Stimulated activated CD4-positive, alpha-beta T cell treated with anti-CD3 and anti-CD28 coated beads, Interleukin-1b, Interleukin-23, amount 100 ng/mL, for 24 hours (primary cell): ENCODE data around the gene GTF2F2.

Experiments
- DNase-seq, 4 experiments: peaks; one replicate each; pipeline ENCODE4 v3.0.0-alpha.2; 2020; ENCODE audit warnings: low read depth in 4 of 4, low spot score in 1 of 4

GTF2F2 gene

GRCh38 chr13:45119991-45120864, at the start of gene GTF2F2:
TSS of gene GTF2F2 (plus strand) at chr13:45120510. CDS start at chr13:45120656, 146 bp downstream.
- DNase-seq: peak; percentile 71 to 81 (median 77)

- no peak for DNase-seq
Measured at GRCh38 chr13:45073809-45074208, 46.5 kb upstream of the GTF2F2 start.

- DNase-seq: no peak
Measured at GRCh38 chr13:45074721-45075120, 45.6 kb upstream of the GTF2F2 start.

- DNase-seq: no peak
Measured at GRCh38 chr13:45078003-45078402, 42.3 kb upstream of the GTF2F2 start.

GRCh38 chr13:45082964-45083363, 37.3 kb upstream of the GTF2F2 start:
- no peak for DNase-seq

- no peak for DNase-seq
Measured at GRCh38 chr13:45084515-45084914, 35.8 kb upstream of the GTF2F2 start.

GRCh38 chr13:45086484-45086883, 33.8 kb upstream of the GTF2F2 start:
- DNase-seq: no peak

GRCh38 chr13:45092663-45093062, 27.6 kb upstream of the GTF2F2 start:
- no peak for DNase-seq

- DNase-seq: no peak
Measured at GRCh38 chr13:45100573-45101262, 19.6 kb upstream of the GTF2F2 start.

- DNase-seq: no peak
Measured at GRCh38 chr13:45101327-45102018, 18.8 kb upstream of the GTF2F2 start.

GRCh38 chr13:45102136-45102507, 18.2 kb upstream of the GTF2F2 start:
- DNase-seq: no peak

- DNase-seq: no peak
Measured at GRCh38 chr13:45103449-45103848, 16.9 kb upstream of the GTF2F2 start.

GRCh38 chr13:45104261-45104660, 16.0 kb upstream of the GTF2F2 start:
- DNase-seq: no peak

- no peak for DNase-seq
Measured at GRCh38 chr13:45105895-45106294, 14.4 kb upstream of the GTF2F2 start.

- no peak for DNase-seq
Measured at GRCh38 chr13:45107539-45107938, 12.8 kb upstream of the GTF2F2 start.

- DNase-seq: no peak
Measured at GRCh38 chr13:45108716-45109101, 11.6 kb upstream of the GTF2F2 start.

GRCh38 chr13:45109102-45109720, 11.1 kb upstream of the GTF2F2 start:
- DNase-seq: no peak

GRCh38 chr13:45113233-45114224, 6.8 kb upstream of the GTF2F2 start:
- DNase-seq: no peak

- peak; percentile 18 to 41 (median 24) for DNase-seq
Measured at GRCh38 chr13:45119469-45119990, 780 bp upstream of the GTF2F2 start.
